Erythroblast (primary cell): Measurements from ENCODE around the gene HHIP.

ENCODE experiments used
- DNase-seq, 2 experiments: peaks; one replicate each; lab custom pipeline; 2025; lab: John Stamatoyannopoulos, UW
- GATA1 ChIP-seq: IDR thresholded peaks from 2 replicates; pipeline ENCODE4 v1.6.1; 2011; ENCODE audit warnings: low read depth, mild to moderate bottlenecking, control low read depth, low read length, moderate library complexity
- POLR2A ChIP-seq: IDR thresholded peaks from 2 replicates; pipeline ENCODE4 v1.6.1; 2011; ENCODE audit warnings: mild to moderate bottlenecking, low read length

Gene HHIP

GRCh38 chr4:144645631-144646522 is at the start of gene HHIP:
Gene HHIP, plus strand, starts transcription at chr4:144646156. Its CDS starts 520 bp downstream, at chr4:144646676.
- TF ChIP-seq GATA1 = no peak
- no peak for TF ChIP-seq POLR2A
- DNase-seq = peak; percentile 17 to 29

- TF ChIP-seq POLR2A (no peak), GATA1 (no peak)
- no peak for DNase-seq
Observed at GRCh38 chr4:144597171-144597570, 48.8 kb upstream of the HHIP start.

GRCh38 chr4:144599621-144600020 is 46.3 kb upstream of the HHIP start:
- TF ChIP-seq GATA1 = no peak
- TF ChIP-seq POLR2A = no peak

GRCh38 chr4:144611850-144612249 is 34.1 kb upstream of the HHIP start:
- no peak for TF ChIP-seq POLR2A
- TF ChIP-seq GATA1 = no peak
- DNase-seq = peak in 1 of 2 experiments; percentile 26

More at GRCh38 chr4:144599621-144600020, 46.3 kb upstream of the HHIP start:
- DNase-seq = no peak

GRCh38 chr4:144614850-144615585 is 30.9 kb upstream of the HHIP start:
- TF ChIP-seq GATA1 (no peak), POLR2A (no peak)
- DNase-seq = no peak

GRCh38 chr4:144621681-144622080 is 24.3 kb upstream of the HHIP start:
- TF ChIP-seq GATA1 (no peak), POLR2A (no peak)
- DNase-seq = no peak

- no peak for DNase-seq
- TF ChIP-seq GATA1 = no peak
- TF ChIP-seq POLR2A = no peak
Observed at GRCh38 chr4:144627663-144628076, 18.3 kb upstream of the HHIP start.

- TF ChIP-seq POLR2A (no peak), GATA1 (no peak)
- no peak for DNase-seq
Observed at GRCh38 chr4:144633215-144633614, 12.7 kb upstream of the HHIP start.

GRCh38 chr4:144634978-144635747 is 10.8 kb upstream of the HHIP start:
- DNase-seq = no peak
- TF ChIP-seq GATA1 (no peak), POLR2A (no peak)

- DNase-seq = no peak
- TF ChIP-seq POLR2A (no peak), GATA1 (no peak)
Observed at GRCh38 chr4:144644368-144645101, 1.4 kb upstream of the HHIP start.

GRCh38 chr4:144645102-144645630 is 790 bp upstream of the HHIP start:
- TF ChIP-seq POLR2A = no peak
- no peak for TF ChIP-seq GATA1
- DNase-seq = no peak

- no peak for TF ChIP-seq GATA1
- no peak for TF ChIP-seq POLR2A
- DNase-seq = peak; percentile 8 to 12
Observed at GRCh38 chr4:144646523-144647094, 653 bp downstream of the HHIP start.
